ENCODE measurements around the gene CCDC6. TPM values are rescaled to one million over a fixed set of nuclear protein-coding genes. Genes with fewer than 3 reads are reported as not detected.
A peak's percentile ranks its signal among the peaks of the same experiment; 100 is the strongest.

Gene CCDC6
- total RNA-seq, 1 experiment from 2014 or later: 58.4 TPM

DNA sequence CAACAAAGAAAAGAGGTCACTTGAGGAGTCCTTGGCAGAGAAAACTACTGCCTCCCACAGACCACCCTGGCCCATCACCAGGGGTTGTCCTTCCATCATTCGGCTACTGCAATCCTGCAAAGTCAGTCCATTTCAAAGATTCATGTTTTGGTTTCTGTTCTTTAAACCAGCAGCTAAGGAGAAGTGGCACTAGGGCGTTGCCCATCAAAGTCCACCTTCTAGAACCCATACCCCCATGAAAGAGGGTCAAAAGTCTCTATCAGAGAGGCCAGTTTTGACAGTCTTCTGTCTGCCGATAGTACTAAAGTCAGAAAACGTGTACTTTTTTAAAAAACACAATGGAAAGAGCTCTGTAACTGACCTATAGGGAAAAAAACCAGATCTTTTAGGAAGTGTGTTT is 14.4 kb downstream of the CCDC6 start:
- Histone ChIP-seq H2BK120ac (ENCODE audit: low read depth, low read length, poor library complexity, severe bottlenecking) (no peak overlapping the region), H4K91ac (ENCODE audit: insufficient read length, low read depth, low read length) (no peak overlapping the region), H2AFZ (ENCODE audit: low read length) (no peak overlapping the region), H4K20me1 (ENCODE audit: control insufficient read depth, insufficient read depth, insufficient read length) (no peaks in the 10 kb centered on the region), H2AK5ac (ENCODE audit: insufficient read length, low read length) (no peak overlapping the region), H3K23me2 (ENCODE audit: insufficient read length, low read depth, low read length, poor library complexity, severe bottlenecking) (no peaks in the 10 kb centered on the region), H3K79me2 (ENCODE audit: insufficient read depth, low read length) (peaks cover 56% of the 10 kb centered on the region), H3K9me3 (ENCODE audit: control insufficient read depth, low read depth, low read length) (no peaks in the 10 kb centered on the region), H3K27ac (ENCODE audit: insufficient read length, low read depth, low read length) (no peak overlapping the region), H3K23ac (ENCODE audit: insufficient read length, low read depth, low read length) (no peak overlapping the region), H3K9ac (ENCODE audit: extremely low read depth, insufficient read length, low read length) (no peak overlapping the region), H2BK12ac (ENCODE audit: insufficient read length, low read depth, low read length) (no peak overlapping the region), H3K27me3 (ENCODE audit: insufficient read depth, low read length) (no peaks in the 10 kb centered on the region), H3K4ac (ENCODE audit: low read depth, low read length) (no peak overlapping the region), H3T11ph (ENCODE audit: low read length) (no peak overlapping the region), H2BK5ac (ENCODE audit: insufficient read length, low read length) (no peak overlapping the region), H2BK15ac (ENCODE audit: low read depth, low read length) (no peak overlapping the region), H4K5ac (ENCODE audit: insufficient read length, low read depth, low read length) (no peak overlapping the region), H3K56ac (ENCODE audit: insufficient read length, low read depth, low read length) (no peak overlapping the region), H3K14ac (ENCODE audit: insufficient read depth, low read length) (no peak overlapping the region), H2BK20ac (ENCODE audit: low read depth, low read length, poor library complexity, severe bottlenecking) (no peak overlapping the region), H4K8ac (replicated peaks; ENCODE audit: insufficient read length, low read depth, low read length) (no peak overlapping the region), H3K18ac (ENCODE audit: insufficient read length, low read depth, low read length) (no peak overlapping the region), H3K4me2 (ENCODE audit: insufficient read depth, insufficient read length, low read length) (no peak overlapping the region), H3K4me1 (ENCODE audit: insufficient read depth, low read length) (peaks cover 4% of the 10 kb centered on the region; the same call in 1 of the 2 replicates), H3K79me1 (ENCODE audit: insufficient read depth, low read depth, low read length, poor library complexity, severe bottlenecking) (peaks cover 15% of the 10 kb centered on the region)
- H3K4me1 Mint-ChIP-seq: peaks cover 68 to 69% of the 10 kb centered on the region in 2 experiments
- no peaks in the 10 kb centered on the region for H3K27me3 Mint-ChIP-seq (ENCODE audit: low read depth)
- TF ChIP-seq, protein P1, sequence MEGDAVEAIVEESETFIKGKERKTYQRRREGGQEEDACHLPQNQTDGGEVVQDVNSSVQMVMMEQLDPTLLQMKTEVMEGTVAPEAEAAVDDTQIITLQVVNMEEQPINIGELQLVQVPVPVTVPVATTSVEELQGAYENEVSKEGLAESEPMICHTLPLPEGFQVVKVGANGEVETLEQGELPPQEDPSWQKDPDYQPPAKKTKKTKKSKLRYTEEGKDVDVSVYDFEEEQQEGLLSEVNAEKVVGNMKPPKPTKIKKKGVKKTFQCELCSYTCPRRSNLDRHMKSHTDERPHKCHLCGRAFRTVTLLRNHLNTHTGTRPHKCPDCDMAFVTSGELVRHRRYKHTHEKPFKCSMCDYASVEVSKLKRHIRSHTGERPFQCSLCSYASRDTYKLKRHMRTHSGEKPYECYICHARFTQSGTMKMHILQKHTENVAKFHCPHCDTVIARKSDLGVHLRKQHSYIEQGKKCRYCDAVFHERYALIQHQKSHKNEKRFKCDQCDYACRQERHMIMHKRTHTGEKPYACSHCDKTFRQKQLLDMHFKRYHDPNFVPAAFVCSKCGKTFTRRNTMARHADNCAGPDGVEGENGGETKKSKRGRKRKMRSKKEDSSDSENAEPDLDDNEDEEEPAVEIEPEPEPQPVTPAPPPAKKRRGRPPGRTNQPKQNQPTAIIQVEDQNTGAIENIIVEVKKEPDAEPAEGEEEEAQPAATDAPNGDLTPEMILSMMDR (conservative IDR thresholded peaks at IDR 0.05): no peak
- no peak for DNase-seq
- H3K9me3 Mint-ChIP-seq: no peaks in the 10 kb centered on the region
- WGBS (ENCODE audit: extremely low coverage, insufficient read length, low lambda C conversion rate): no CpG with 5 or more reads among the region's 4 CpGs
- peaks cover 8 to 18% (median 13%) of the 10 kb centered on the region in 3 experiments; a peak in 6 of 7 replicates for H3K36me3 Mint-ChIP-seq (ENCODE audit: insufficient read depth in 1 of 3, low read depth in 3 of 3)
- no peak overlapping the region for H3K4me3 Mint-ChIP-seq
- H3K27ac Mint-ChIP-seq: peak overlapping the region in 2 of 3 experiments; percentile 79 to 82; a peak in 3 of 7 replicates
